NT2/D1 (cell line): ENCODE data around the gene MS4A1.

Source experiments
- YY1 ChIP-seq: IDR thresholded peaks from 2 replicates; pipeline ENCODE4 v1.6.1; 2011; ENCODE audit not compliant: insufficient read length, insufficient read depth
- ZNF274 ChIP-seq: IDR thresholded peaks from 2 replicates; pipeline ENCODE4 v1.6.1; 2011; ENCODE audit warnings: mild to moderate bottlenecking, low read depth, low read length

DNA sequence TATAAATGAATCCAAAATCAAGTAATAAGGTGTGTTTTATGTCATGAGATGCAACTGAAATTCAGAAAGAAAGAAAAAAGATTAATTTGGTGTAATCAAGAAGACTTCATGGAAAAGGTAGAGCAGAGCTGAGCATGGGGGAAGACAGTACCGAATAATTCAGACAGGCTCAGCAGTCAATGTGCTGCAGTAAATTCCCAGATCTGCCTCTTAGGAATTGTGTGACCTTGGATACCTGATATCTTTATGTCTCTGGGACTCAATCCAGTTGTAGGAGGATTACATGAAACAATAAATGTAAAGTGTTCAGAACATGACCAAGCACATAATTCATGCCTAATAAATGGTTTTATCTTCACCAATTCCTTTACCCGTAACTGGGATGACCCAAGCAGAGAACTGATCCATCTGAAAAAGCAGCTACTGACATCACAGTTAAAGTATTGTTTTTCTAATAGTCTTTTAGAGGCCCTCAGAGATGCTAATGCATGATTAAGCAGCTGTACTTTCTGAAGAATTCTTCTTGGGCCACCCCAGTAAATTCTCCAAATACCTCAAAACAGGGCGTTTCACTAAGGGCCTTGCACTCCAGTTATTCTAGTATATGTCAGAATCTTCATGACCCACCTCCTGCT is 44.7 kb downstream of the MS4A1 start:
- TF ChIP-seq YY1 (no peak), ZNF274 (no peak)
